HG03521 (cell line): ENCODE data around the gene ATP11B.

Source experiments
- ATAC-seq: cut with Tn5 transposase; IDR thresholded peaks from one replicate; pipeline ENCODE4 v1.9.1; 2021; ENCODE audit warnings: mild to moderate bottlenecking, moderate library complexity; ENCODE audit not compliant: unreplicated experiment

ATP11B gene

DNA sequence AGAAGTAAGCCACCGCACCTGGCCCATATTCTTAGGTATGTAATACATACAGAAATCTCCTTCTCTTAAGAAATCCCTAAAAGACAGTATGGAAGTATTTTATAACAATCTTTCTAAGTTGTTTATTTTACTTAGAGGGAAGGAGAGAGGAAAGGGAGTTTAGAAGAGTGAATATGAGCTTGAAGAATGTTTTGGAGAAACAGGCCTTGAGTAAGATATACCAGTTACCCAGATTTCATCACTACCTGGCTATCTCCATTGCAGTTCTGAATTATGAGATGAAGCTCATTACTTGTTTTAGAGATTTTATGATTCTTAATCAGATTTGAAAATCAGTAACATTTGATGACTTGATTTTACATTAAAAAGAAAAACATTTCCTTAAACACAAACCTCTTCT lies 115.2 kb downstream of the ATP11B start:
- no peak for ATAC-seq

DNA sequence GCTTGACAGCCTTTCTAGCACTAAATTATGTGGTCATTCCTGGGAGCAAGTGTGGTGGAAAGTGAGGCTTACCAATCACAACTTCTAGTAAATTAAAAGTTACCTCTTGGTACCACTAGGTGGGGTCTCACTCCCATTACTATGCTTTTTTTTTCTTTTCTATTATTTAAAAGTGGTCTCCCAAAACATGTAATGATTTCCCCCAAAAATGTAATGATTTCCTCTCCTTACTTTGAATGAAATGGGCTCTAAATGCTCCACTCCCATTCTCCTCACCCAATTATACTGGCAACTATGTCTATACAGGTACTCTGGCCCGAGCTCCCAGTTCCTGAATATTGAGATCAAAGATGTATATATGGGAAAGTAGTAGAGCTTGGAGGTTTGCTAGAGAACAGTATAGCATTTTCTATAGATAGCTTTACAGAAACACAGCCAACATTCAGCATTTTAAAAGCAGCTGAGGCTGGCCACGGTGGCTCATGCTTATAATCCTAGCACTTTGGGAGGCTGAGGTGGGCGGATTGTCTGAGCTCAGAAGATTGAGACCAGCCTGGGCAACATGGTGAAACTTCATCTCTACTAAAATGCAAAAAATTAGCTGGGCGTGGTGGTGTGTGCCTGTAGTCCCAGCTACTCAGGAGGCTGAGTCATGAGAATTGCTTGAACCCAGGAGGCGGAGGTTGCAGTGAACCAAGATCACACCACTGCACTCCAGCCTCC lies 116.2 kb downstream of the ATP11B start:
- ATAC-seq: no peak

DNA sequence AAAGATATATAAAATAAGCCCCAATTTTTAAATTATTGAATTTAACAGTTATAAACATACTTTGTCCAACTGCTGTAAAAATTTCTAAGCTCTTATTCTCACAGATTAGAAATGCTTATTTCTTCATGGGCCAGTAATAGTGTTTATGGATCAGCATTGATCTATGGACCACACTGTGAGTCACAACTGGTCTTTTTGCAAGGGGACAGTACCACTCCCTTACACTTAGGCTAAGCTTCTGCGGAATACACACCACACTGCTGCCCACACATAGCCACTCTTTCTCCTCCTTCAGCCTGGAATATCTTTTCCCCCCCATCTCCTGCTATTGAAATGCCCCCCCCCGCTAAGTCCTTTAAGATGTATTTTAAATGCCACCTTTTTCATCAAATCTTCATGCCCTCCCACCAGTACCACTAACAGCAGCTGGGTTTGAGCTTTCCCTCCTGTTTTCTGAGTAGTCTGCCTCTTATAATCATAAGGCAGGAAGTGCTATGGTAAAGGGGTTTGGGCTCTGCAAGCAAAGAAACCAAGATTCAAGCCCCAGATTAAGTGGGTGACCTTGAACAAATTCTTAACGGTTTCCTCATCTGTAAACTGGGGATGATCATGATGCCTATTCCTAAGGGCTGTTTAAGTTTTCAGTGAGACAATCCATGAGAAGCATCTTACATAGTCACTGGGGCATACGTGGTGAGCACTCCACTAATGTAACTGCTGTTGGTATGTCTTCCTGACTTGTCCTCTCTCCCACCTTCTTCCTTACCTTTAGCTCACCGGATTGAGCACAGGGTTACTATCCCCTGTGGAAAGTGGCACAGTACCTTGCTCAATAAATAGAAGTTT lies 117.9 kb downstream of the ATP11B start:
- ATAC-seq: no peak

DNA sequence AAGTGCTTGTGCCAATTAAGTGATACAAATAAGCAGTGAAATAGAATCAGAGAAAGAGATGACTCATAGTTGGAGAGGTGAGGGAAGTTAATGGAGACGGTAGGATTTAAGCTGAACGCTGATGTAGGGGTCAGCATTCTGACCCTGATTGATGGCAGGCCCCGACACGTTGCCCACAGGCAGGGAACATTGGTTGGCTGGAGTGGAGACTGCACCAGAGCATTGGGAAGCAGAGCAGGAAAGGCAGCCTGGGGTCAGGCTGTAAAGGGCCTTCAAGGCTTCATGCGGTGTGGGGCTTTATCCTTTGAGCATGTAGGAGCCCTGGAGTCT lies 118.4 kb downstream of the ATP11B start:
- ATAC-seq: no peak

DNA sequence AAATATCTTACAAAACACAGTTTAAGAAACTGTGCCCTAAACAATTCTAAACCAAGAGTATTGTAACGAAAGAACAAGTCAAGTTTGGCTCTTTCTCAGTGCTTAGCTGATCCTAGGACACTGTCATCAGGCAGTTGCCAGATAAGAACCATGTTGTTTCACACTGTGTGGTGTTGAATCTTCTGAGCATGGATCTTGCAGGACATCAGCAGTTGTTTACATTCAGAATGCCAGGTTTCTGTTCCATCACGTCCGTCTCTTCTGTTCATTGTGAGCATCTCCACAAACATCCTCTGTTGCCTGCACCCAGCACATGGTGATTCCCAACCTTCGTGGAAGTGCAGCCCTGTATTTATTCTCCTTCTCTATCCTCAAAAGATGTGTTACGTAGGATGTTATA lies 119.2 kb downstream of the ATP11B start:
- ATAC-seq: no peak

DNA sequence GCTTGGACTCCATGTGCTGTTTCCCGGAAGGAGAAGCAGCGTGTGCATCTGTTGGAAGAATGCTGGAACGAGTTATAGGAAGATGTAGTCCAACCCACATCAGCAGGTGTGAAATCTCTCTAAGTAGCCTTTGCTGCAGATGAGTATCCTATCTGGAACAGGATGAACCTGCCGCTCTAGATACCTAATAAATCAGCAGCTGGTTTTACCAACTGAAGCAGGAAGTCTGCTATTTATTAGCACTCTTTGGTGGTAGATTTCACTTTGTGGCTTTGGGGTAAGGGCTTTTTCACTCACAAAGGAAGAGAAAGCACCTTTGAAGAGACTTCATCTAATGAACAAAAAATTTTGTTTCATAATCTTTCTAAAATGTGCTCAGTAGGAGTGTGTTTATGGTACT lies 120.6 kb downstream of the ATP11B start:
- peak; percentile 86 for ATAC-seq

DNA sequence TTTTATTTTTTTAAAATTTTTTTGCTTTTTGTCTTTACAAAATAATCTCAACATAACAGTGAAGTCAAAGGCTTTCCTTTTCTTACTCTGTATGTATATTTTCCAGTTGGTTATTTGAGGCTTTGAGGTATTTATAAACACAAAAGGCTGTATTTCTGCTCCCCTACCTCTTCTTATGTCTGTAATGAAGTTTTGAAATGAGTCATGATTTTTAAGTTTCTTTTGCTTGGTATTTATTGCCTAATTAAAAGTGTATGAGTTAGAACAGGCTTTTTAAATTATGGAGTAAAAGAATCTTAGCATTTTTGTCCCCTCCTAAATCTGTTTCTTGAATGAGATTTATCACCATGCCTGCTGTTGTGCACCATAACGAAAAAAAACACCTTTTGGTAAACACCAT lies 121.0 kb downstream of the ATP11B start:
- ATAC-seq: peak; percentile 31

DNA sequence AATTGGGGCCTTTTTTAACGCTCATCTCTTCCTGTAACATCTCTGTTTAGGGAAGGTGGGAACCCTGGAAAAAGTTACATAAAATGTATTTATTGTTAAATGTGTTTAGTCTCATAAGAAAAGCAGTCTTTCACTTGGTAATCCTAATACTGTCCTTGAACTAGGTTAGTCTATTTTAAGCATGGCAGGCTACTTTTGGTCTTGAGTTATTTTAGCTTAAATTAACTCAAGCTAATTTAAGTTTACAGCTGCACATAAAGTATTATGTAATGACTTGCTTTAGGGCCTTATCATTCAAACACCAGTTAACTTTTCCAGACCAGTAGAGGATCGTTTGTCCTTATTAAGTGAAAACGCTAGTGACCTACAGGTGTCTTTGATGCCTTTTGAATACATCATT lies 123.8 kb downstream of the ATP11B start:
- ATAC-seq: no peak

DNA sequence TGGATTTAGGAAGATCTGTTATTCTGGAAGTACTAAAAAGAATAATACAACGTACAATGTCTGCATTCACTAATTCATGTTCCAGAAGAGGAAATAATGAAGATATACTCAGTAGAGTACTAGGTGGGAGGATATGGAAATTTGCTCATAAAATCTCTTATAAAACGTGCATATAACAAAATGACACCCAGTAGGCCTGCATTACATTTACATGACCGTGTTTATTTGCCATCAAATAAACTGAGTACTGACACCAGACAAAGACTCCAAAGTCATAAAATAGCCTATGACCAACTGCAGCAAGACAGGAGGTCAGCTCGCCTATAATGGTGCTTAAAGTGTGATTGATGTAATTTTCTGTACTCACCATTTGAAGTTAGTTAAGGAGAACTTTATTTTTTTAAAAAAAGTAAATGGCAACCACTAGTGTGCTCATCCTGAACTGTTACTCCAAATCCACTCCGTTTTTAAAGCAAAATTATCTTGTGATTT lies 126.6 kb downstream of the ATP11B start:
- no peak for ATAC-seq

DNA sequence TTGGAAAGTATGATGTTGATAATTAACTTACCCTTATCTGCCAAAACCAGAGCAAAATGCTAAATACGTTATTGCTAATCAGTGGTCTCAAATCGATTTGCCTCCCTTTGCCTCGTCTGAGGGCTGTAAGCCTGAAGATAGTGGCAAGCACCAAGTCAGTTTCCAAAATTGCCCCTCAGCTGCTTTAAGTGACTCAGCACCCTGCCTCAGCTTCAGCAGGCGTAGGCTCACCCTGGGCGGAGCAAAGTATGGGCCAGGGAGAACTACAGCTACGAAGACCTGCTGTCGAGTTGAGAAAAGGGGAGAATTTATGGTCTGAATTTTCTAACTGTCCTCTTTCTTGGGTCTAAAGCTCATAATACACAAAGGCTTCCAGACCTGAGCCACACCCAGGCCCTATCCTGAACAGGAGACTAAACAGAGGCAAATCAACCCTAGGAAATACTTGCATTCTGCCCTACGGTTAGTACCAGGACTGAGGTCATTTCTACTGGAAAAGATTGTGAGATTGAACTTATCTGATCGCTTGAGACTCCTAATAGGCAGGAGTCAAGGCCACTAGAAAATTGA lies 127.3 kb downstream of the ATP11B start:
- no peak for ATAC-seq

DNA sequence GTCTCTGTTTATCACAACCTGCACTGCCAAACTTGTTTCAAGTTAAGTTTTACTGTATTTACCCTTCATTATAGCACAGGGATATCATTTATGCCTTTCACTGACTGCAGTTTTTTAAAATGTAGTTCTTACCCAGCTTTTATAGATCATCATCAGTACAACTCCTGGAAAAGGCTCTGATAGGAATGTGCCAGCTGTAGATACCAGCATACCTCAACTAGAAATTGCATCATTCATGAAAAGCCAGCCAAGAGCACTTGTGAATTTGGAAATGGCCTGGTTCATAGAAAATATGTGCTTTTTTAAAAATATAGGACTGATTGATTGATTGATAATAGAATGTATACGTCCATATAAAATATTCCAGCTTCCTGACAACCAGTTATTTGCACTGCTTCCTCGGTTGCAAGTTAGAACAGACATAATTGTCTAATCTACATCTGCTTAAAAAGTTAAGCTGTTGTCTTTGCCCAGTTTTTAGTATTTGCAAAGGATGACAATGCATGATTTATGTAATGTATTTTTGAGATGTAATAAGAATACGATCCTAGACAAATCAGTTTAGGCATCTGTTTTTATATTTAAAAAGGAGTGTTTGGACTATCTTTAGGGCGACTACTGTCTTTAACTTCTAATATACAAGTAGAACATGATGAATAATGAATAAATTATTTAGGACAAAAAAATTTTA lies 128.5 kb downstream of the ATP11B start:
- ATAC-seq: no peak

DNA sequence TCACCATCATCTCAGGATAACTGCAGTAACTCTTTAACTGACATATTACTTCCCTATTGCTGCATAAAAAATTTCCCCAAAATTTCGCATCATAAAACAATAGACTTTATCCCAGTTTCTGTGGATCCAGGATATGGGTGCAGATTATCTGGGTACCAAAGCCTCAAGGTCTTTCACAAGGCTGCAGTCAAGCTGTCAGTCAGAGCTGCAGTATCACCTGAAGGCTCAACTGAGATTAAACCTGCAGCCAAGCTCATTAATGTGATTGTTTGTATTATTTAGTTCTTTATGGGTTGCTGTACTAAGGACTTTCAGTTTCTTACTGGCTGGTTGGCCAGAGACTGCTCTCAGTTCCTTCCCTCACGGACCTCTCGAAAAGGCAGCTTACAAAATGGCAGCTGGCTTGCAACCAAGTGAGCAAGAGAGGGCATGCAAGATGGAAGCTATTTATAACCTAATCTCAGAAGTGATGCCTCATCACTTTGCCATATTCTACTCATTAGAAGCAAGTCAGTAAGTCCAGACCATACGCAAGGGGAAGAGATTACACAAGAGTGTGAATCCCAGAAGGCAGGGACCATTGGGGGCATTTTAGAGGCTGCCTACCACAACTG lies 132.1 kb downstream of the ATP11B start:
- peak; percentile 97 for ATAC-seq

DNA sequence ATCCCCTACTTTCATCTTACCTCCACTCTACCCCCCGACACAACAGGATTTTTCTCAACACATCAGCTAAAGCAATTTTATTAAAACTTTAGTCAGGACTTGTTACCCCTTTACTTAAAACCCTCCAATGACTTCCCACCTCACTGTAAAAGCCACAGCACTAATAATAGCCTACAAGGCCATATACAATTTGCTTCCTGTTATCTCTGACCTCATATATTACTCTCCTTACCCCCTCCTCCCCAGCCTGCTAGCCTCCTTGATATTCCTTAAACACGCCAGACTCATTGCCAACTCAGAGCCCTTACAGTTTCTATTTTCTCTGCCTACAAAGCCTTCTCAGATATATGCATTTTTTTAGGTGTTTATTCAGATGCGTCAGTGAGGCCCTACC lies 132.6 kb downstream of the ATP11B start:
- peak; percentile 9 for ATAC-seq

DNA sequence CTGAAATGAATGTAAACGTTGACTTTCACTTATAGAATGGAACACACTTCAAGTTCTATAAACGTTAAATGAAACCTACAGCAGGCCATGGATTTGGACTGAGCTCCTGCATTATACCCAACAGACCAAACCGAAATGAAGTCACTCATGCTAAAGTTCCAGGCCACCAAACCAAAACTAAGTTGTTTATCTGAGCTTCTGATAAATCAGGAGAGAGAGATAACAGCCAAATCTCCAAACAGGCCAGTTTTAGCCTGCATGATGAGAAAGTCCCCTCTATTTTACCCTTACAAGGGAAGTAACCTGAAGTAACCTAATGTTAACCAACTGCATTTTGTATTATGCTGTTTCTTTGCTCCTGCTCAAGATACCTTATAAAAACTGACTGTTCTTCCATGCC lies 142.5 kb downstream of the ATP11B start:
- no peak for ATAC-seq

DNA sequence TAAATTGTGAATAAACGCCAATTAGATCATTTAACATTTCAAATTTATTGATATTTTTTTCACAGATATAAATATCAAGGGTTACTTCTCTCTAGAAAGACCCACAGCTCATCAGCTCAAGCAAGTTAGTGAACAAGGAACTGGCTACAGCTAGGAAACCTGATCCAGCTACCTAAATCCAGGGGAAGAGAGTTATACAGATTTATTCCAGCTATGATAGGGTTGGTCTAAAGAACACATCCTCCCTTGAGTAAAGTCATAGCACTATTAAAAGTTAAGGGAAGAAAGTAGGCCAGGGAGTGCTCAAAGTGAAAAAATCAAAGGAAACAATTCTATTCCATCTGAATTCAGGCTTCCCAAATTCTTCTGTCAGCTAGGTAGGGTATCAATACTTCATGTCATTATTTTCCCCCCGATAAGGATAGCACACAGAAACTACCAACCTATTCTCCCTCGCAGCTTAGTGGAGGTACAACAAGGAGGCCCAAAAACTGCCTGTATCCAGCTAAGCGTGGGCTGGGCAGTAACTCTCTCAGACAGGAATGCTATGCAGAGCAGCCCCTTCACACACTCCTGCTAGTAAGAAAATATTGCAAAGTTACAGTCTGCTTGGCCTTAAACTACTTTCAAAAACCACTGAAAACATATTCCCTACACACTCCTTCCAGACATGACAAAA lies 143.1 kb downstream of the ATP11B start:
- ATAC-seq: no peak

DNA sequence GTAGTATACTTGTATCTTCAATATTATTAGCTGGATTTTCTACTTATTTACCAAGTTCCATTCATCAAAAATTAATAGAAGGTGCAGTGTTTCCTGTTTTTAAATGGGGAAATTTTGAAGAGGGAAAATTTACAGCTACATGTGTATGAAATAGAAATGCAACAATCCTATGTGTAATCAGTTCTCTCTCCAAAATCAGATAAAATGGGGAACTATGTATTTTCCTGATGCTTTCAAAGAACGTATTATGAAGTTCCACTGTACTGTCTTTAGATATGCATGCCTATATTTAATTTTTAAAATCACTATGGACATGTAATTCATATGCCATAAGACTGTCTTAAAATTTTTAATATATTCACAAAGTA lies 143.6 kb downstream of the ATP11B start:
- no peak for ATAC-seq

DNA sequence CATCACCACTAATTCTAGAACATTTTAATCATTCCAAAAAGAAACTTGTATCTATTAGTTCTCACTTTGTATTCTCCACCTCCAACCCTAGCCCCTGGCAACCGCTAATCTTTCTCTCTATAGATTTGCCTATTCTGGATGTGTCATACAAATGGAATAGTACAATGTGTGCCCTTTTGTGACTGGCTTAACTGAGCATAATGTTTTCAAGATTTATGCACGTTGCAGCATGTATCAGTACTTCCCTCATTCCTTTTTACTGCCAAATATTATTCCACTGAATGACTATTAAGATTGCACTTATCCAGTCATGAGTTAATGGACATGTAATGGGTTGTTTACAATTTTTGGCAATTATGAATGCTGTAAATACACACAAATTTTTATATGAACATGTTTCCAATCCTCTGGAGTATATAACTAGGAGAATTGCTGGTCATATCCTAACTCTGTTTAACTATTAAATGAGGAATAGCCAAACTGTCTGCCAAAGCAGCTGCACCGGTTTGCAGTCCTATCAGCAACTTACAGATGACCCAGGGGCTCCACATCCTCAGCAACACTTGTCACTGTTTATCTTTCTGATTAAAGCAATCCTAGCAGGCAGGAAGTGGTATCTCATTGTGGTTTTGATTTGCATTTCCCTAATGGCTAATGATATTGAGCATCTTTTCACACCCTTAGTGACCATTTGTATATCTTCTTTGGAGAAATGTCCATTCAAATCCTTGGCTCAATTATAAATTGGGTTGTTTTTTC lies 144.2 kb downstream of the ATP11B start:
- ATAC-seq: peak; percentile 87

DNA sequence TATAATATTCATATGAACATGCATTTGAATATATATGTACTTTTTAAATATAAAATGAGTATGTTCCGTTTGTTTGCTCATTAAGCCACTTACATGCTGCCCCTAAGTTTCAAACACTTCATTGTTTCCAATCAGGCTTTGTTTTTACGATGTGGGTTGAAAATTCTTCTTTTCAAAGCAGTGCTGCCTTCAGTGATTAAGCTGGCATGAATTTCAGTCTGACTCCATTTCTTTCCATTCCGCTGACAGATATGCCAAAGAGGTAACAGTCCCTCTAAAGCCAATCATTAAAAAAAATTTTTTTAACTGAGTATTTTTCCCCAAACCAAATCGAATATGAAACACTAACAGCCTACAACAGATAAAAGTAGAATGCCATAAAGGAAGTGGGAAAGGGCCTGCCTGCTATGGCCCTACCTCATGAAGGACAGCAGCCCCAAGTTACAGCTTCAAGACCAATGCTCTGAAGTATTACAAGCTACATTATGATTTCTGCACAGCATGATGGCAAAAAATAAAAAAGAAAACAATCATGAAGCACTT lies 147.0 kb downstream of the ATP11B start:
- ATAC-seq: no peak

DNA sequence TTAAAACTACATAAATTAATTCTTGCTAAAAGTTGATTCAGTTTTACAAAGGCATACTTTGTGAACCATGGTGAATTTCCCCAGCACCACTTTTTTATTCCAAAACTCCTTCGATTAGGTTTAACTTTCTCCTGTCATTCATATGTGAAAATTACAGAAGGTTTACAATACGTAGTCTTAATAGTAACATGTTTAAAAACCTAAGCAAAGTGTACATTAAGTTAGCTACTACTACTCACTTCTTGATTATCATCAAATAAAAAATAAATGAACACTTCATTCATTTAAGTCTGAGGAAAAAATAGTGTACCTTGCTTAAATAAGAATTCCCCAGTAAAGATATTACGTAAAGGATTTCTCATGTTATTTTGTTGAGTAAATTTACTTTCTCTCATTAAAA lies 148.4 kb downstream of the ATP11B start:
- ATAC-seq: no peak

DNA sequence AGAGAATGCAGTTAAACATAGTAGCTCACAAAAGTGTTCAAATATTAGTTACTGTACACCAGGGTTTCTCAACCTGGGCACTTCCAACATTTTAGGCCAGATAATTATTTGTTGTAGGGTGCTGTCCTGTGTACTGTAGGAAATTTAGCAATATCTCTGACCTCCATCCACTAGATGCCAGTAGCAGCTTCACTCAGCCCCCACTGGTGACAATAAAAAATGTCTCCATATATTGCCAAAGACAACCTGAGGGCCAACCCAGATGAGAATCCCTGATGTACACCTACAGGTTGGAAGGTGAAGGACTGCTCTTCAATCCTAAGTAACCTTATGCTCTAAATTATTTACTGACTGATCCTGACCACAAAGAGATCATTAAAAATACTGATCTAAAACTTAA lies 154.6 kb downstream of the ATP11B start:
- ATAC-seq: no peak
